ENCODE data around the gene CPN2. TPM values are rescaled to one million over a fixed set of nuclear protein-coding genes. Genes with fewer than 3 reads are reported as not detected.

Gene CPN2
- total RNA-seq, 2 donors from 2014 or later: 1.3 TPM; not detected in 1

DNA sequence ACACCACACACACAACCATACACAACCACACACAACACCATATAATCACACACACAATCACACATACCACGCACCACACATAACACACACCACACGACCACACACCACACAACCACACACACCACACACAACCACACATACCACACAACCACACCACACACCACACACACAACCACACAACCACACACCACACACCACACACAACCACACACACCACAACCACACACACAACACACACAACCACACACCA lies 24.2 kb downstream of the CPN2 start:
- no peak overlapping the region for H3K27ac ChIP-seq
- no peaks in the 10 kb centered on the region for H3K9me3 ChIP-seq
- intact Hi-C loops (cut with DNase I): no loop called here
- DNase-seq (ENCODE audit: low spot score): no peak
- no peak for TF ChIP-seq POLR2AphosphoS5 (IDR thresholded peaks at IDR 0.05)
- TF ChIP-seq, protein P1, sequence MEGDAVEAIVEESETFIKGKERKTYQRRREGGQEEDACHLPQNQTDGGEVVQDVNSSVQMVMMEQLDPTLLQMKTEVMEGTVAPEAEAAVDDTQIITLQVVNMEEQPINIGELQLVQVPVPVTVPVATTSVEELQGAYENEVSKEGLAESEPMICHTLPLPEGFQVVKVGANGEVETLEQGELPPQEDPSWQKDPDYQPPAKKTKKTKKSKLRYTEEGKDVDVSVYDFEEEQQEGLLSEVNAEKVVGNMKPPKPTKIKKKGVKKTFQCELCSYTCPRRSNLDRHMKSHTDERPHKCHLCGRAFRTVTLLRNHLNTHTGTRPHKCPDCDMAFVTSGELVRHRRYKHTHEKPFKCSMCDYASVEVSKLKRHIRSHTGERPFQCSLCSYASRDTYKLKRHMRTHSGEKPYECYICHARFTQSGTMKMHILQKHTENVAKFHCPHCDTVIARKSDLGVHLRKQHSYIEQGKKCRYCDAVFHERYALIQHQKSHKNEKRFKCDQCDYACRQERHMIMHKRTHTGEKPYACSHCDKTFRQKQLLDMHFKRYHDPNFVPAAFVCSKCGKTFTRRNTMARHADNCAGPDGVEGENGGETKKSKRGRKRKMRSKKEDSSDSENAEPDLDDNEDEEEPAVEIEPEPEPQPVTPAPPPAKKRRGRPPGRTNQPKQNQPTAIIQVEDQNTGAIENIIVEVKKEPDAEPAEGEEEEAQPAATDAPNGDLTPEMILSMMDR (IDR thresholded peaks at IDR 0.05): no peak
- TF ChIP-seq POLR2A (IDR thresholded peaks at IDR 0.05): no peak
- H3K36me3 ChIP-seq: no peaks in the 10 kb centered on the region
- no peaks in the 10 kb centered on the region for H3K27me3 ChIP-seq (replicated peaks; ENCODE audit: insufficient read depth)
- H3K4me3 ChIP-seq: no peak overlapping the region
- 95% methylated on average over 2 of the region's 2 CpGs for WGBS
- H3K4me1 ChIP-seq (replicated peaks): peaks cover 5% of the 10 kb centered on the region

DNA sequence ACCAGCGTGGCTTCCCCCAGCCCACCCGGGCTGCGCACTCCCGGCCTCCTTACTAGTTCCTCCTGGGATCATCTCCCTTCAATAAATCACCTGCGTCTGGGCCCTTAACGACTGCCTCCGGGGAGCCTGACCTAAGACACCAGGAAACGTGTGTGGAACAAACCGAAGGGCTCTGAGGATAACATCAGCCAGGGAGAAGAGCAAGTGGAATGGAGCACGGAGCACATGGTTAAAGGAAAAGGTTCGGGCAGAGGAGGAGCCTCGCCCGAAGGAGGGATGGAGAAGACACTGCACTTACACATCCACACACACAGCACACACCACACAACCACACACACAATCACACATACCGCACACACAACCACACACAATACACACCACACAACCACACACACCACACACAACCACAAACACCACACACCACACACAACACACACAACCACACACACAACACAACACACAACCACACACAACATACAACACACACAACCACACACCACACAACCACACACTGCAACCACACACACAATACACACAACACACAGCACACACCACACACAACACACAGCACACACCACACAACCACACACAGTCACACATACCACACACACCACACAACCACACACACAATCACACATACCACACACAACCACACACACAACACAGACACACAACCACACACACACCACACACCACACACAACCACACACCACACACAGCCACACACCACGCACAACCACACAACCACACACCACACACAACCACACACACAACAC lies 24.7 kb downstream of the CPN2 start:
- Histone ChIP-seq H3K4me1 (replicated peaks) (peaks cover 5% of the 10 kb centered on the region), H3K4me3 (no peak overlapping the region), H3K36me3 (no peaks in the 10 kb centered on the region), H3K27me3 (replicated peaks; ENCODE audit: insufficient read depth) (no peaks in the 10 kb centered on the region), H3K9me3 (no peaks in the 10 kb centered on the region), H3K27ac (no peak overlapping the region)
- no peak for DNase-seq (ENCODE audit: low spot score)
- TF ChIP-seq, protein P1 (IDR thresholded peaks at IDR 0.05): no peak
- no peak for TF ChIP-seq POLR2AphosphoS5 (IDR thresholded peaks at IDR 0.05)
- TF ChIP-seq POLR2A (IDR thresholded peaks at IDR 0.05): no peak
- intact Hi-C loops (cut with DNase I): no loop called here
- WGBS: 68% methylated on average over 15 of the region's 15 CpGs

DNA sequence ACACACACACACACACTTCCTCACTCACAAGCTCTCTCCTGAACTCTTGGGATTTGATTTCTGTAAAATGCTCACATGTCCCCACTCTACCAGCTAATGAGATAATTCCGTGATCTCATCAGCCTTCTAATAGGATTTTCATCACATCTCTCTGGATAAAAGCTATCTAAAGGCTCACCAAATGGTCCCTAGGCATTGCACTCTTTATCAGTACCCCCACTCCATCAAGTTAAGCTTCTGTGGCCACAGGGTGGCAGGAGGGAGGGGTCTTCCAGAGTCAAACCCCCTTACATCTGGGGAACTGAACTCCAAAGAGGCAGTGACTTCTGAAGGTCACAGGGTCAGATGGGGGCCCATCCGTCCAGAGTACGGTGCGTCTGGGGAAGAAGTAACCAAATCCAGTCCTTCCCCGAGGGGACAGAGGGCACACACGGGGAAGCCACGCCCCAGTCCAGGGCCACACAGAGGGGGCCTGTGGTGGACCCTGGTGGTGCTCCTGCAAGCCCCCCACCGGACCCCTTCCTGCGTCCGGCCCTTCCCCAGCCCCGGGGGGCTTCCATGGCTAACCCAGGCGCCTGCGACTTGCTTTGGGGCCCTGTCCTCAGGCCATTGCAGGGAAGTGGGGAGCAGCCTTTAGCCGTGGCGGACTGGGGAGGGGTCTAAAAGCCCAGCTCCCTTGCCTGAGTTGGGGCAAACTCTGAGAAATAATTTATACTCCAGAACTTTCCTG lies 25.5 kb downstream of the CPN2 start:
- no peak for TF ChIP-seq POLR2A (IDR thresholded peaks at IDR 0.05)
- no peak for TF ChIP-seq POLR2AphosphoS5 (IDR thresholded peaks at IDR 0.05)
- TF ChIP-seq, protein P1 (IDR thresholded peaks at IDR 0.05): no peak
- WGBS: 79% methylated on average over 15 of the region's 15 CpGs
- no peak for DNase-seq (ENCODE audit: low spot score)
- Histone ChIP-seq H3K4me1 (replicated peaks) (no peaks in the 10 kb centered on the region), H3K27me3 (replicated peaks; ENCODE audit: insufficient read depth) (no peaks in the 10 kb centered on the region), H3K4me3 (no peak overlapping the region), H3K36me3 (no peaks in the 10 kb centered on the region), H3K9me3 (no peaks in the 10 kb centered on the region), H3K27ac (no peak overlapping the region)
- intact Hi-C loops (cut with DNase I): no loop called here

DNA sequence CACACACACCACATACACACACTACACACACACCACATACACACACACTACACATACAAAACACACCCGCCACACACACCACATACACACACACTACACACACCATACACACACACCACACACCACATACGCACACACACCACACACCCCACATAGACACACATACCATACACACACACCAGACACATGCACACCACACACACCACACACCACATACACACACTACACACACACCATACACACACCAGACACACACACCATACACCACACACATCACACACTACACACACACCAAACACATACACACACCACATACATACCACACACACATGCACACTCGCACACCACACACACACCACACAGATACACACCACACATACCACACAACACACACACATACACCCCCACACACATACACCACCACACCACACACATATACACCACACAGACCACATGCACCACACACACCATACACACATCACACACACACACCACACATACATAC lies 26.3 kb downstream of the CPN2 start:
- no peaks in the 10 kb centered on the region for H3K9me3 ChIP-seq
- no peaks in the 10 kb centered on the region for H3K4me1 ChIP-seq (replicated peaks)
- no peak overlapping the region for H3K27ac ChIP-seq
- TF ChIP-seq POLR2AphosphoS5 (IDR thresholded peaks at IDR 0.05): no peak
- TF ChIP-seq POLR2A (IDR thresholded peaks at IDR 0.05): no peak
- TF ChIP-seq, protein P1 (IDR thresholded peaks at IDR 0.05): no peak
- no peaks in the 10 kb centered on the region for H3K36me3 ChIP-seq
- 94% methylated on average over 3 of the region's 3 CpGs for WGBS
- H3K27me3 ChIP-seq (replicated peaks; ENCODE audit: insufficient read depth): no peaks in the 10 kb centered on the region
- no peak for DNase-seq (ENCODE audit: low spot score)
- intact Hi-C loops (cut with DNase I): no loop called here
- H3K4me3 ChIP-seq: no peak overlapping the region
